ENCODE results near the gene OR2J2. TPM values are rescaled to one million over a fixed set of nuclear protein-coding genes. Genes with fewer than 3 reads are reported as not detected.

Gene OR2J2
- total and polyA plus RNA-seq, 7 donors = not detected

Other genes with a start within 250 kb of the OR2J2 start
- gene TRIM27, start 246.9 kb upstream of the OR2J2 start, total RNA-seq = 10 to 100 TPM; 15.0 to 26.0 (median 23.6) TPM
- gene TRIM27, start 246.9 kb upstream of the OR2J2 start, polyA plus RNA-seq = 10 to 100 TPM; 15.5 to 42.8 (median 39.5) TPM
- gene ZNF311, start 165.6 kb upstream of the OR2J2 start, total RNA-seq = under 1 TPM in 3 of 4 donors, not detected in 1; 0.13 to 0.36 (median 0.22) TPM
- gene ZNF311, start 165.6 kb upstream of the OR2J2 start, polyA plus RNA-seq = under 1 TPM in 2 of 3 donors, not detected in 1; 0.09 to 0.10 TPM
- gene OR2W1, start 125.7 kb upstream of the OR2J2 start, total RNA-seq = not detected
- gene OR2W1, start 125.7 kb upstream of the OR2J2 start, polyA plus RNA-seq = not detected
- gene OR2B3, start 83.6 kb upstream of the OR2J2 start, total RNA-seq = not detected
- not detected for gene OR2B3, start 83.6 kb upstream of the OR2J2 start, polyA plus RNA-seq
- not detected for gene OR2J1, start 71.4 kb upstream of the OR2J2 start, total RNA-seq
- gene OR2J1, start 71.4 kb upstream of the OR2J2 start, polyA plus RNA-seq = not detected
- gene OR2J3, start 62.8 kb upstream of the OR2J2 start, total RNA-seq = not detected
- gene OR2J3, start 62.8 kb upstream of the OR2J2 start, polyA plus RNA-seq = not detected
- not detected for gene OR14J1, start 130.8 kb downstream of the OR2J2 start, total RNA-seq
- gene OR14J1, start 130.8 kb downstream of the OR2J2 start, polyA plus RNA-seq = not detected
- gene OR5V1, start 198.0 kb downstream of the OR2J2 start, total RNA-seq = not detected
- gene OR5V1, start 198.0 kb downstream of the OR2J2 start, polyA plus RNA-seq = not detected
- gene OR12D3, start 204.4 kb downstream of the OR2J2 start, total RNA-seq = not detected
- not detected for gene OR12D3, start 204.4 kb downstream of the OR2J2 start, polyA plus RNA-seq
- not detected for gene OR12D2, start 224.7 kb downstream of the OR2J2 start, total RNA-seq
- not detected for gene OR12D2, start 224.7 kb downstream of the OR2J2 start, polyA plus RNA-seq
- not detected for gene OR12D1, start 244.0 kb downstream of the OR2J2 start, total RNA-seq
- gene OR12D1, start 244.0 kb downstream of the OR2J2 start, polyA plus RNA-seq = not detected